HEK293T (cell line): ENCODE results near the gene OR2A5.

ENCODE experiments used
- BHLHE40 ChIP-seq: fragments of 450-650 bp; IDR thresholded peaks from 2 replicates; pipeline ENCODE4 v1.6.1; 2016; ENCODE audit warnings: mild to moderate bottlenecking, moderate library complexity, borderline replicate concordance
- CTBP1 ChIP-seq: fragments of 450-650 bp; IDR thresholded peaks from 2 replicates; pipeline ENCODE4 v1.6.1; 2016; ENCODE audit warnings: borderline replicate concordance
- FOXM1 ChIP-seq: fragments of 450-650 bp; IDR thresholded peaks from 2 replicates; pipeline ENCODE4 v1.6.1; 2017; ENCODE audit warnings: mild to moderate bottlenecking, borderline replicate concordance
- TARDBP ChIP-seq: fragments of 450-650 bp; IDR thresholded peaks from 2 replicates; pipeline ENCODE4 v1.6.1; 2016
- TF ChIP-seq, protein P1 (sequence below): fragments of 450-650 bp; IDR thresholded peaks from 2 replicates; pipeline ENCODE4 v1.6.1; 2016

DNA sequence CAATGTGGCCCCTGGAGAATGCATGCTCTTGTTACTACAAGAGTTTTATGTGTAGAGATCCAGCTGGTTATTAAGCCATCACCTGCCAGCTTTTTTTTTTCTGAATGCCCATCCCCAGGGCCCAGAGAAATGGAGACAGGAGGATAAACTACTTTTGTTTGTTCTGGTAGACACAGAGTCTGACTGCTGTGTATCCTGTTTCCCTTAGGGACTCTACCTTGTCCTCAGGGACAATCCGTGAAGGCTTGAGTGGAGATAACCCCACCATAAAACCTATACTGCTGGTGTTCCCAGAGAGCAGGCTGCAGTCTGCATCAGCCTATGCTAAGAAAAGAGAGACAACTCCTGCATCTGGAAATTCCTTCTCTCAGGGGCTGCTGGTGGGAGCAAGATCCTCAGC, at the start of gene OR2A5:
- no peak for TF ChIP-seq CTBP1
- TF ChIP-seq TARDBP: no peak
- no peak for TF ChIP-seq BHLHE40
- TF ChIP-seq, protein P1, sequence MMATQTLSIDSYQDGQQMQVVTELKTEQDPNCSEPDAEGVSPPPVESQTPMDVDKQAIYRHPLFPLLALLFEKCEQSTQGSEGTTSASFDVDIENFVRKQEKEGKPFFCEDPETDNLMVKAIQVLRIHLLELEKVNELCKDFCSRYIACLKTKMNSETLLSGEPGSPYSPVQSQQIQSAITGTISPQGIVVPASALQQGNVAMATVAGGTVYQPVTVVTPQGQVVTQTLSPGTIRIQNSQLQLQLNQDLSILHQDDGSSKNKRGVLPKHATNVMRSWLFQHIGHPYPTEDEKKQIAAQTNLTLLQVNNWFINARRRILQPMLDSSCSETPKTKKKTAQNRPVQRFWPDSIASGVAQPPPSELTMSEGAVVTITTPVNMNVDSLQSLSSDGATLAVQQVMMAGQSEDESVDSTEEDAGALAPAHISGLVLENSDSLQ: no peak
- no peak for TF ChIP-seq FOXM1
